GM18868 (cell line): ENCODE measurements around the gene SVBP.
"Not testable (repeated sequence)": the region's sequence is repeated elsewhere in the genome, so short reads cannot be mapped to it uniquely, and the experiment has no call there.

Experiments
- ATAC-seq: cut with Tn5 transposase; IDR thresholded peaks from one replicate; pipeline ENCODE4 v1.9.1; 2021; ENCODE audit warnings: mild to moderate bottlenecking, moderate library complexity; ENCODE audit not compliant: unreplicated experiment

Gene SVBP

GRCh38 chr1:42841440-42842147 lies 24.4 kb upstream of the SVBP start:
- ATAC-seq = no peak

DNA sequence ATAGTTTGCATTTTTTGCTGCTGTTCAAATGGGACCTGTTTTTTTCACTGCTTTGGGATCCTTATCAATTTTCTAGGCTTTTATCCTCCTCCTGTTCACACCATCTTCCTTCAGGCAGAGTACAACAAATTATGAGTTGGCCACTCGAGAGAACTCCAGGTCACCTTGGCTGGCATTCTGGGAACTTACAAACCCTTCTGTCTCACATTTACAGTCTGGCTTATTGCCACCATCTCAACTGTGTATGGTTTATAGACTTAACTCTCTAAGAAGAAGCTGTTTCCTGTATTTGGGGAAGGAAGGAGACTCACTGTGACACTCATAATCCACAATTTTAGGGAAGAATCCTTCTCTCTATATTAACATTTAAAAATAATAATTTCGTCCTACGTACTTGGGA lies 23.8 kb upstream of the SVBP start:
- ATAC-seq = no peak

- ATAC-seq = no peak
These were observed 21.4 kb upstream of the SVBP start for GRCh38 chr1:42838482-42839190.

DNA sequence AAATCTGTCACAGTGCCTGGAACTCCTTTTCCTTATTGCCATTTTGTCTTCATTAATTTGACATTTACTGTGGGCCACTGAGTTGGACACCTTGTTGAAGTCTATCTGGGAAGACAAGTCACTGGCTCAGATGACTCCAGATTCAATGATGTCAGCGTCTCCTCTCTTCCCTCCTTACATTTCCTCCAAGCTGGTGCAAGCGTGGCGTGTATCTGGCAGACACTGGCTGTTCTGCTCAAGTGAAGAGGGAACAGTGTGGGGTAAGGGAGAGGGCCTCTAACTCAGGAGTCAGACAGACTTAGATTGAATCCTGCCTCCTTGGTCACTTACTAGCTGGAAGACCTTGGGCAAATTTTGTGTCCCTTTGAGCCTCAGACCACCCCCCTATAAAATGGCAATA lies 20.5 kb upstream of the SVBP start:
- ATAC-seq = no peak

- ATAC-seq = no peak
These were observed 18.2 kb upstream of the SVBP start for GRCh38 chr1:42835422-42835821.

DNA sequence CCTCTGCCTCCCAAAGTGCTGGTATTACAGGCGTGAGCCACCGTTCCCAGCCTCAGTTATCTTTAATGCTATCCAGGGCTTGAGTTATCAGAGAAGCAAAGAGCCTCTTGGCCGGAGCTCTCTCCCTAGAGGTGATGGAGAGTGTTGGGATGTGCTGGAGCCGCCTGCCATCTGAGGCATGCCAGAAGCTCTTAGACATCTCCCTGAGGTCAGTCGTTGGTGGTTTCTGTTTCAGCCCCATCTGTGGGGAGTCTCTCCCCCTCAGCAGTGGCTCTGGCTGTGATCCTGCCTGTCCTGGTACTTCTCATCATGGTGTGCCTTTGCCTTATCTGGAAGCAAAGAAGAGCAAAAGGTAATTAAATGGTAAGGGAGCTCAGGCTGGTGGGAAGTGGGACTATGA lies 17.6 kb upstream of the SVBP start:
- no peak for ATAC-seq

GRCh38 chr1:42833981-42834380 lies 16.8 kb upstream of the SVBP start:
- no peak for ATAC-seq

DNA sequence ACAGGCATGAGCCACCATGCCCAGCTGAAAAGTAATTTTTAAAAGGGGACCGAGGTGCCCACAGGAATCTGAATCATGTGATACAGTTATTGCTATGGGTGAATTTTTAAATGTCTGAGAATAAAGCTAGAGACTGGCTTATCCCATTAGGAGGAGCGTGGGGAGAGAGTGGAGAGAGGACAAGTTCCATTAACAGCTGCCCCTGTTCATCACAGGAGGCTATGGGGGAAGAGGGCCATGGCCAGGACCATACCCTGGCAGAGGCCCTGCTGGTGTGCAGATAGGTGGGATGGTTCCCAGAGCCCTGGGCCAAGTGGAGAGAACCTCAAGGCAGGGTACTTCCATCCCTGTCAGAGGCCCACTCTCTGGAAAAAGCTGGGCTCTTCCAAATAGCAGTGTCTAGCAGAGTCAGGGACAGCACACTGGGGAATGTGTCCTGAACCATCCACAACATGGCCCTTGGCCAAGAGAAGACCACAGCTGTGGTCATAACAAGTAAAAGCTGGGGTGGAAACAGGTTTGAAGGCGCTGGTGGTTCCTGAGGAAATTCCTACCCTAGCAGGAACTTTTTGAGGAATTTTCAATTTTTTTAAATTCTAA lies 15.5 kb upstream of the SVBP start:
- ATAC-seq = no peak

- no peak for ATAC-seq
These were observed 14.1 kb upstream of the SVBP start for GRCh38 chr1:42831273-42831672.

DNA sequence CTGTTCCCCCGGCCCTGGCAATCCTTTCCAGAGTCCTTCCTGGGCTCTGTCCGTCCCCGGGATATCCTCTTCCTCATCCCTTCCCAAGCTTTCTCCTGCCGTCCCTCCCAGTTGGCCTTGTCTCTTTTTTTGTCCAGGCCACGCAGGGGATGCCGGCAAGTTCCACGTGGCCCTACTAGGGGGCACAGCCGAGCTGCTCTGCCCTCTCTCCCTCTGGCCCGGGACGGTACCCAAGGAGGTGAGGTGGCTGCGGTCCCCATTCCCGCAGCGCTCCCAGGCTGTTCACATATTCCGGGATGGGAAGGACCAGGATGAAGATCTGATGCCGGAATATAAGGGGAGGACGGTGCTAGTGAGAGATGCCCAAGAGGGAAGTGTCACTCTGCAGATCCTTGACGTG lies 13.4 kb upstream of the SVBP start:
- no peak for ATAC-seq

- no peak for ATAC-seq
These were observed 8.0 kb upstream of the SVBP start for GRCh38 chr1:42825036-42825851.

DNA sequence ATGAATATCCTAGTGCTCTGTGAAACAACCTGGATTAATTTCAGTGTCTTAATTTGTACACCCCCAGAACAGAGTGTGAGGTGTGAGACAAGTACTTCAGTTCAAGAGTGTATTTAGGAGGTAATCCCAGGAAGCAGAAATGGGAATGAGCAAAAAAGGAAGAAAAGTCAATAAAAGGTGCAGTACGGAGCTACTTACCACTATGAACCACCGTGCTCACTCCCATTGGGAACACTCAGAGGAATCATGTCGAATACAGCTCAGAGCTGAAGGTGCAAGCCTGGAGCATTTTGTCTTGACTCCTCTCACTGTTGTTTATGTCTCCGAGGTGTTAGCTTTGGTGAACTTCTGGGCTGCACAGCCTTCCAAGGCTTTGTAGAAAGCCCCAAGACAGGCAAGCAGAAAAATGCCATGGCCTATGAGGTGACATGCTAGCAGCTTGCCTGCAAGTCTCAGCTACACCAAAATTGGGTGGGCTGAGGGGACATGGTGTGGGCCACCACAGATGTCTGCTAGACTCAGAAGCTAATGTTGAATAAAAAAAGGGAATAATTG lies 7.4 kb upstream of the SVBP start:
- no peak for ATAC-seq

DNA sequence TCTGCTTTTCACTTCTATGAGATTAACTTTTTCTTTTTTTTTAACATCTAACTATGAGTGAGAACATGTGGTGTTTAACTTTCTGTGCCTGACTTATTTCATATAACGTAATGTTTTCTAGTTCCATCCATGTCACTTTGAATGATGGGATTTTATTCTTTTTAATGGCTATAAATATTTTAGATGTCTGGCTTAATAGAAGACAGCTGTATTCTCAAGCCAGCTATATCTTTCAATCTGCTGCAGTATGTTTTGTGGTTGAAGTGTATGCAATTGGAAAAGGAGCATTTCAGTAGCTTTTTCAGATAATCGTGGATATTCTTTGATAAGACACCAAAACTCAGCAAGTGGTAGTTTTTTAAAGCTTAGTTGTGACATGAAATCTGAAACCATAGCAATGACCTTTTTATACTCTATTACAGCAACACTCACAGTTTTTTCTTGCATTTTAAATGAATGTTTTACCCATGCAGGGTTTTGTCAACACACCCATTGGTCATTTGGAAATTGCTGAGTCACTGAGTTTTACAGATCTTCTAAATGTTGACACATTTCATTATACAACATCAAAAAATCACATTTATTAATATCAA lies 5.7 kb upstream of the SVBP start:
- no peak for ATAC-seq

GRCh38 chr1:42821690-42822089 lies 4.5 kb upstream of the SVBP start:
- no peak for ATAC-seq

GRCh38 chr1:42820813-42821212 lies 3.6 kb upstream of the SVBP start:
- no peak for ATAC-seq

- ATAC-seq = no peak
These were observed 779 bp upstream of the SVBP start for GRCh38 chr1:42817976-42818375.

DNA sequence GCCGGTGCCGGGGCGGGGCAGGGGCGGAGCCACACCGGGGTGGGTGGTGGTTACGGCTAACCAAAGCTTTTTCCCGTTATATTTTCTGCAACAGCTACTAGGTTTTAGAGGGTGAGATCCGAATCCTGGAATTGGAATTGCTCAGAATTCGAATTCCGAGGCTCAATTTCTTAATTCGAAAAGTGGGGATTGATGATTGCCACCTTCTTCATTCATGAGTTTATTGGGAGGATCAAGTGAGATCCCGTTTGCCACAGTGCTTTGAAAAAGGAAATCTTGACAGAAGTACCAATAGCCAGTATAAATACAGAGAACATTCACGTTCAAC lies 207 bp upstream of the SVBP start:
- no peak for ATAC-seq

- ATAC-seq = no peak
These were observed 1.1 kb downstream of the SVBP start for GRCh38 chr1:42815941-42816584.

DNA sequence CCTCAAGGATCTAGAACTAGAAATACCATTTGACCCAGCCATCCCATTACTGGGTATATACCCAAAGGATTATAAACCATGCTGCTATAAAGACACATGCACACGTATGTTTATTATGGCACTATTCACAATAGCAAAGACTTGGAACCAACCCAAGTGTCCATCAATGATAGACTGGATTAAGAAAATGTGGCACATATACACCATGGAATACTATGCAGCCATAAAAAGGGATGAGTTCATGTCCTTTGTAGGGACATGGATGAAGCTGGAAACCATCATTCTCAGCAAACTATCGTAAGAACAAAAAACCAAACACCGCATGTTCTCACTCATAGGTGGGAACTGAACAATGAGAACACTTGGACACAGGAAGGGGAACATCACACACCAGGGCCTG lies 2.4 kb downstream of the SVBP start:
- ATAC-seq = not testable (repeated sequence)

- no peak for ATAC-seq
These were observed 10.0 kb downstream of the SVBP start for GRCh38 chr1:42807056-42807668.
